NT2/D1 (cell line): ENCODE data around the gene PLPPR1.

Experiments
- SUZ12 ChIP-seq: IDR thresholded peaks from 2 replicates; pipeline ENCODE4 v1.6.1; 2011; ENCODE audit not compliant: insufficient read length, insufficient read depth; ENCODE audit errors: extremely low read depth
- YY1 ChIP-seq: IDR thresholded peaks from 2 replicates; pipeline ENCODE4 v1.6.1; 2011; ENCODE audit not compliant: insufficient read length, insufficient read depth
- ZNF274 ChIP-seq: IDR thresholded peaks from 2 replicates; pipeline ENCODE4 v1.6.1; 2011; ENCODE audit warnings: mild to moderate bottlenecking, low read depth, low read length

GRCh38 chr9:101055516-101055915, 27.0 kb downstream of the PLPPR1 start:
- TF ChIP-seq ZNF274 (no peak), YY1 (no peak), SUZ12 (no peak)
